ENCODE data around the gene NUDT3.

The NUDT3 gene

DNA sequence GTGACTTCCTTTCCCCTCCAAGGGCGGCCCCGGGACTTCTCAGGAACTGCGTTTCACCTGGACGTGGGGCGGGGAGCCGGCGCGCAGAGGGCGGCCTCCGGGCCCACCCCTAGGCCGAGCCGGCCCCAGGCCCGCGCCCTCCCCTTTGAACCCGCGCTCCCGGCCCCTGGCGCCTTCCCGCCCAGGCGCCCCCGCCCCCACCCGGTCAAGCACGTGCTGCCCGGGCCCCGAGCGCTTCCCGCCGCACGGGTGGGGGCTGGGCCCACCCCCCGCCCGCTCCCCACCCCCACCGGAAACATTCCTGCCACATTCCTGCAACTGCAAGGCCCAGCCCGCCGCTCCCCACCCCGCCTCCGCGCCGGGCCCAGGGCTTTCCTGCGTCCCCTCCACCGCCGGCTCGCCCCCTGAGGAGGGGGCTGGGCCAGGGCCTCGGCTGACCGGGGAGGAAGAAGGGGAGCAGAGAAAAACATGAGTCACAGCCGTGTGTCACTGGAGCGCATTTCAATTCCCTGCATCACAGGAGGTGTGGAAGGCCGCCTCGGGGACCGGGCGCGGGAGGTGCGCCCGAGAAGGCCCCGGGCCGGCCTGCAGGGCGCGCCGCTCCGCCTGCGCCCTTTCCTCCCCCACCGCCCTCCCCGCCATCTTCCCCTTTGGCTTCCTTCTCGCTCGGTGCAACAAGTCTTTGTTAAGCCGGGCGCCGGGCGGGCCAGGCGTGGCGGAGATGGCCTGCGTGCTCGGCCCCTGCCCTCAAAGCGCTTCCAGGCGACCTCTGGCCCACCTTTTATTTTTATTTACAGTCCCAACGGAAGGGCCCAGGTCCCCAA, 156.9 kb downstream of the NUDT3 start:
- H3K9me3 Mint-ChIP-seq: no peaks in the 10 kb centered on the region
- H3K27me3 Mint-ChIP-seq: no peaks in the 10 kb centered on the region
- H3K36me3 Mint-ChIP-seq: no peaks in the 10 kb centered on the region
- ATAC-seq (ENCODE audit: low read depth): peak; percentile 23
- peak; percentile 63 to 65 for DNase-seq (ENCODE audit: low spot score in 2 of 2)
- peak overlapping the region; percentile 99 for H3K27ac Mint-ChIP-seq
- H3K4me3 Mint-ChIP-seq: peak overlapping the region; percentile 92
- peaks cover 19% of the 10 kb centered on the region for H3K4me1 Mint-ChIP-seq

DNA sequence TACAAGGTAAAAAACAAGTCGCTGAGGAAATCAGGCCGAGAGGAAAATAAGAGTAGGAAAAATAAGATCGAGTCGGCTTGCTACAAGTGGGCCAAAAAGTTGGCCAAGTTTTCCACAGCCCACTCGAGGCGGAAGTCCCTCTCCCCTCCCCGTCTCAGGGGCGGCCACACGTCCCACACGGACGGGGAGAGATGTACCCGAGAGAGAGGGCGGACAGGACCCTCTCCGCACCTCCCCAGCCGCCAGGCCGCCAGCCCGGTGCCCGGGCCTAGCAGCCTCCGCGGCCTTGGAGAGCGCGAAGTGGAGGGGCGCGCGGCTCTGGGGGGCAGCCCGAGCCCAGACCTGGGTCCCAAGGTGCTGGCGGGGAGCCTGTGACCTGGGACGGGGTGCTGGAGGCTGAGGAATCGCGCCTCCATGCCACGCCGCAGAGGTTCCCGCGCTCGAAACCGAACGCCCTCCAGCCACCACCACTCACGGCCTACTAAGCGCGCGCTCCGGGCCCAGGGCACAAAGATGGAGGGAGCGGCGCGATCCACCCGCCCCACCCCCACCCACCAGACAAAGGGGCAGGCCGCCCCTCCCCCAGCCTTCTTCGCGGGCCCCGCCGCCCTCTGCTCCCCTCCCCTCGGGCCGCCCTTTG, 157.7 kb downstream of the NUDT3 start:
- ATAC-seq (ENCODE audit: low read depth) (no peak), DNase-seq (ENCODE audit: low spot score in 2 of 2) (no peak)
- Mint-ChIP-seq H3K4me3 (peak overlapping the region; percentile 44), H3K9me3 (no peaks in the 10 kb centered on the region), H3K27ac (peak overlapping the region; percentile 76), H3K36me3 (no peaks in the 10 kb centered on the region), H3K27me3 (no peaks in the 10 kb centered on the region), H3K4me1 (peaks cover 17% of the 10 kb centered on the region)

DNA sequence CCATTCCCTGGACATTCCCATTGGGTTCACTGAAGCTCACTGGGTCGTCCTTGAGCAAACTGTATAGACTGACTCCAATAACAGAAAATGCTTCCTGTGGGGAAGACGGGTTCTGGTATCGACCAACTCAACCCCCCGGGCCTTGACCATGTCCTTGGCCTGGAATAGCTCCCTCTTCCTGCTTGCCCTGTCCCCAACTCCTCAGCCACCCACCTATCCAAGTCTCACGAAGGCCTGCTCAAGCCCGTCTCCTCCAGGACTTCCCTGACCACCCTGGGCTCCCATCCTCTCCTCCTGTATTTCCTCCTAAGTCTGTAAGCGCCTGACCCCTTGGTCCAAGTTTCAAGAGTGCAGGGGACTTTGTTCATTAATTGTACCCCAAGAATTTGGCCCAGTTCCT, 158.6 kb downstream of the NUDT3 start:
- peak overlapping the region; percentile 76 for H3K27ac Mint-ChIP-seq
- H3K9me3 Mint-ChIP-seq: no peaks in the 10 kb centered on the region
- H3K27me3 Mint-ChIP-seq: no peaks in the 10 kb centered on the region
- ATAC-seq (ENCODE audit: low read depth) (no peak), DNase-seq (ENCODE audit: low spot score in 2 of 2) (no peak)
- H3K4me3 Mint-ChIP-seq: no peak overlapping the region
- H3K36me3 Mint-ChIP-seq: no peaks in the 10 kb centered on the region
- H3K4me1 Mint-ChIP-seq: peaks cover 15% of the 10 kb centered on the region

DNA sequence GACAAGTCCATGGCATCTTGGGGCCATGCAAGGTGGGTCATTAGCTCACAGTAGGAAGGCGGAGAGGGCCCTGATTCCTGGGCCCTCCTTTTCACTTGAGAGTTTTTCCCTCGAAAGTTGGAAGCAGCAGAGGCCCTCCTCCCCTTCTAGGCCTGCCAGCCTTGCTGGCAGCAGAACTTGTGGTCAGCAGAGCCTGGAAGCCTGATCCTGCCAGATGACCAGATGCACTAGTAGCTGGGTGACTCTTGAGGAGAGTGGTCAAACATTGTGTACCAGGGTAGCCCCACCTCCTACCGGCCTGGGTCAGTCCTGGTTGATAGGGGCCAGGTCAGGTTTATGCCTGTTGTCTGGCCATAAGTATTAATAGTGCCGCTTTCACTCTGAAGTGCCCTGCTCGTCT, 159.6 kb downstream of the NUDT3 start:
- Mint-ChIP-seq H3K4me1 (peaks cover 8% of the 10 kb centered on the region), H3K4me3 (no peak overlapping the region)

DNA sequence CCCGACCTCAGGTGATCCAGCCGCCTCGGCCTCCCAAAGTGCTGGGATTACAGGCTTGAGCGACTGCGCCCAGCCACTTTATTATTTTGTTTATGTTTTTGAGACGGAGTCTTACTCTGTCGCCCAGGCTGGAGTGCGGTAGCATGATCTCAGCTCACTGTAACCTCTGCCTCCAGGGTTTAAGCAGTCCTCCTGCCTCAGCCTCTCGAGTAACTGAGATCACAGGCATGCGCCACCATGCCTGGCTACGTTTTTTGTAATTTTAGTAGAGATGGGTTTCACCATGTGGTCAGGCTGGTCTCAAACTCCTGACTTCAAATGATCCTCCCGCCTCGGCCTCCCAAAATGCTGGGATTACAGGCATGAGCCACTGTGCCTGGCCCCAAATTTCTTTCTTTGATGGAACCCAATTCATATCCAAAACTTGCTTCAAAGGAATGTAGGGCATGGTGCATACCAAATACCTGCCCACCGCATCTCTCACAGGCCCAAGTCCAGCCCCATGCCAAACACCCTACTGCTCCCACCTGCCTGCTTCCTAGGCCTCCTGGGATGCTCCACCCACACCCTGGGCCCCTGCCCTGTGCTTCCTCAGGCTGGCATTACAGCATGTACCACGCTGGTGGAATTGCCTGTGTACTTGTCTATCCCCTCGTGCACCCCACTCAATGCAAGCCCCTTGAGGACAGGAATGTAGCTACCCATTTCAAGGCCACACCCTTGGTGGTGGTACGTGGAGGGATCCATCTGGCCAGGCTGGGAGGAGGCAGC, 160.7 kb downstream of the NUDT3 start:
- no peak for DNase-seq (ENCODE audit: low spot score in 2 of 2)
- no peaks in the 10 kb centered on the region for H3K27me3 Mint-ChIP-seq
- ATAC-seq (ENCODE audit: low read depth): no peak
- peaks cover 19% of the 10 kb centered on the region for H3K4me1 Mint-ChIP-seq
- H3K4me3 Mint-ChIP-seq: no peak overlapping the region
- H3K36me3 Mint-ChIP-seq: no peaks in the 10 kb centered on the region
- no peak overlapping the region for H3K27ac Mint-ChIP-seq
- no peaks in the 10 kb centered on the region for H3K9me3 Mint-ChIP-seq

More for the DNA sequence above, 159.6 kb downstream of the NUDT3 start:
- H3K9me3 Mint-ChIP-seq: no peaks in the 10 kb centered on the region
- no peaks in the 10 kb centered on the region for H3K27me3 Mint-ChIP-seq
- H3K27ac Mint-ChIP-seq: no peak overlapping the region
- H3K36me3 Mint-ChIP-seq: no peaks in the 10 kb centered on the region
- DNase-seq (ENCODE audit: low spot score in 2 of 2): no peak
- no peak for ATAC-seq (ENCODE audit: low read depth)

DNA sequence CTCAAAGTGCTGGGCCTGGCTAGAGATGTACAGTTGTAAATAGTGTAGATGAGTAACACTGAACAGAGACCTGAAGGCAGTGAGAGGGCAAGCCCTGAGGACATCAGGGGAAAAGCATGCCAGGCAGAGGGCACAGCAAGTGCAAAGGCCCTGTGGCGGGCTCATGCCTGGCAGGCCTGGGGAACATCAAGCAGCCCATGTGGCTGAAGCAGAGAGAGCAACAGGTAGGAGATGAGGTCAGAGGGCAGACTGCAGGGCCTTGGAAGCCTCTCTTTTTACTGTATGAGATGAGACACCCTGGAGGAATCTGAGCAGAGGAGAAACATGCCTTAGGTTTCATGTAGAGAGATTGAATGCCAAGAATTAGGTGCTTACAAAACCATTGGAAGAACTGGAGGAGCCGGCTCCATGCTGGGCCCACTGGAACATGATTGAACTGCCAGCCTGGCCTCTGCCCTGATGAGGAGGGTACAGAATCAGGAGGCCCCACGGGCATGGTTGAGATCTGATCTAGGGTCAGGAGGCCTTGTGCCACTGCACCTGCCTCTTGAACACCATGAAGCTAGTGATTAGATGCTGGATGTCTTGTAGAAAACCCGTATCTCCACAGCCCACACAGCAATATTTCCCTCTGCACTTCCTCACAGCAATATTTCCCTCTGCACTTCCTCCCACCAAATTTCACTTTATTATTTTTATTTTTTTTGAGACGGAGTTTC, 161.7 kb downstream of the NUDT3 start:
- no peaks in the 10 kb centered on the region for H3K9me3 Mint-ChIP-seq
- no peaks in the 10 kb centered on the region for H3K36me3 Mint-ChIP-seq
- no peak overlapping the region for H3K27ac Mint-ChIP-seq
- H3K4me3 Mint-ChIP-seq: no peak overlapping the region
- ATAC-seq (ENCODE audit: low read depth) (no peak), DNase-seq (ENCODE audit: low spot score in 2 of 2) (no peak)
- peaks cover 16% of the 10 kb centered on the region for H3K4me1 Mint-ChIP-seq
- H3K27me3 Mint-ChIP-seq: no peaks in the 10 kb centered on the region

DNA sequence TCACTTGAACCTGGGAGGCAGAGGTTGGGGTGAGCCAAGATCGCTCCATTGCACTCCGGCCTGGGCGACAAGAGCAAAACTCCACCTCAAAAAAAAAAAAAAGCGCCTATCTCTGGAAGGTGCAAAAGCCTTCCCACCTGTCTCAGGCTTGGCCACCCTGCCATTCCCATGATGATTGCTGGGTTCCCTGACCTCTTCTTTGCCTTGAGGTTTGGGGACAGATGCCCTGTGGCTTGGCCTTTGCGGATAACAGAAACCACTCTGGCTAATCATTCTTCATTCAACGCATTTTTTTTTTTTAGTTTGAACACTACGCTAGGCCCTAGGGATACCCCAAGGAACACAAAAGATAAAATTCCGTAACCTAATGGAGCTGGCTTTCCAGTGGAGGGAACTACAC, 162.6 kb downstream of the NUDT3 start:
- no peaks in the 10 kb centered on the region for H3K27me3 Mint-ChIP-seq
- H3K9me3 Mint-ChIP-seq: no peaks in the 10 kb centered on the region
- peaks cover 15% of the 10 kb centered on the region for H3K4me1 Mint-ChIP-seq
- H3K27ac Mint-ChIP-seq: no peak overlapping the region
- ATAC-seq (ENCODE audit: low read depth): no peak
- H3K36me3 Mint-ChIP-seq: no peaks in the 10 kb centered on the region
- no peak for DNase-seq (ENCODE audit: low spot score in 2 of 2)
- H3K4me3 Mint-ChIP-seq: no peak overlapping the region

Measured in memory B cell (primary cell).